Activated CD4-positive, alpha-beta T cell treated with anti-CD3 and anti-CD28 coated beads for 36 hours (primary cell): Measurements from ENCODE around the gene AMMECR1. TPM values are rescaled to one million over a fixed set of nuclear protein-coding genes. Genes with fewer than 3 reads are reported as not detected.

Experiments
- ATAC-seq: fragments of 200-7000 bp; cut with Tn5 transposase; one replicate; pipeline ENCODE4 v1.10.0; 2021; ENCODE audit warnings: mild to moderate bottlenecking, moderate library complexity
- CTCF ChIA-PET: fragments of 350-600 bp; sonication (Branson Sonifier 250); formaldehyde crosslinking; loops from one replicate; lab custom pipeline; 2021; ENCODE audit warnings: antibody characterized with exemption; lab: Charles Lee
- POLR2A ChIA-PET: fragments of 350-600 bp; sonication (Branson Sonifier 250); formaldehyde crosslinking; loops from one replicate; lab custom pipeline; 2021; ENCODE audit warnings: antibody characterized with exemption, inconsistent platforms; lab: Charles Lee
- DNase-seq: peaks from one replicate; pipeline ENCODE4 v3.0.0-alpha.2; 2020
- H3K27ac Mint-ChIP-seq: one replicate; pipeline ENCODE4 v1.8.0; 2021; ENCODE audit warnings: mixed read lengths
- H3K27me3 Mint-ChIP-seq: one replicate; pipeline ENCODE4 v1.8.0; 2021; ENCODE audit warnings: mixed read lengths
- H3K36me3 Mint-ChIP-seq: one replicate; pipeline ENCODE4 v1.8.0; 2021; ENCODE audit warnings: low read depth, mixed read lengths
- H3K4me1 Mint-ChIP-seq: one replicate; pipeline ENCODE4 v1.8.0; 2021; ENCODE audit warnings: mixed read lengths
- H3K4me3 Mint-ChIP-seq: one replicate; pipeline ENCODE4 v1.8.0; 2021; ENCODE audit warnings: mild to moderate bottlenecking, moderate library complexity, mixed read lengths
- H3K9me3 Mint-ChIP-seq: one replicate; pipeline ENCODE4 v1.8.0; 2021; ENCODE audit warnings: low read depth, mixed read lengths
- intact Hi-C, 2 experiments: fragments of 100-400 bp; cut with DNase I in 1 of 2; cut with micrococcal nuclease in 1 of 2; formaldehyde crosslinking; loops; one replicate each; pipeline versions ENCODE4 v1.14.2 to v1.15.1; 2022 to 2024; cut with DNase I, micrococcal nuclease
- total RNA-seq, 2 experiments: library from RNA; stranded (reverse); gene quantifications; one replicate each; pipeline ENCODE4 v1.2.3, GENCODE V29; 2021

Gene AMMECR1
- total RNA-seq, 2 experiments from 2014 or later: 6.9 to 7.6 TPM

DNA sequence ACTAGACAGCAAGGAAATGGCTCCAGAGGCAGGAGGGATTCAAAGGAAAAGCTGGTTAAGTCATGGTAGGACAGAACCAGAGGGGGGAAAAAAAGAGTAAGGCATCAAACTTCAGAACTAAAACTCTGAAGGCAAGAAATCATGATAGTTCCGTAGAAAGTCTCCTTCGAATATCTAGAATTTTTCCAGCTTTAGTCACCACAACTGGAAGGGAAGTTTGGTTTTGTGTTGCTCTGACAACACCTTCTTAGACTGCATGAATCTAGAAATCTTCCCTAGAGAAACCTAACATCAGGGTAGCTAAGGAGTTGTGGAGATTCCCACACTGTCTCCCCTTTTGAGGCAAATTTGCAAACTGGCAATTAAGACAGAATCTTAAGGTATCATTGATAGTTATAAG lies 33.7 kb downstream of the AMMECR1 start:
- POLR2A ChIA-PET: no interaction called here
- no peak overlapping the region for H3K27ac Mint-ChIP-seq
- intact Hi-C loops: no loop called here
- H3K36me3 Mint-ChIP-seq: peaks cover 8% of the 10 kb centered on the region
- CTCF ChIA-PET: interaction anchor here (0.7 kb wide), 1 partner anchor 131 kb away, joined by 3 read pairs; no protein-coding TSS in a partner anchor
- DNase-seq: no peak
- H3K9me3 Mint-ChIP-seq: peaks cover 3% of the 10 kb centered on the region
- no peak overlapping the region for H3K4me3 Mint-ChIP-seq
- no peak for ATAC-seq
- H3K4me1 Mint-ChIP-seq: peaks cover 26% of the 10 kb centered on the region
- no peaks in the 10 kb centered on the region for H3K27me3 Mint-ChIP-seq

DNA sequence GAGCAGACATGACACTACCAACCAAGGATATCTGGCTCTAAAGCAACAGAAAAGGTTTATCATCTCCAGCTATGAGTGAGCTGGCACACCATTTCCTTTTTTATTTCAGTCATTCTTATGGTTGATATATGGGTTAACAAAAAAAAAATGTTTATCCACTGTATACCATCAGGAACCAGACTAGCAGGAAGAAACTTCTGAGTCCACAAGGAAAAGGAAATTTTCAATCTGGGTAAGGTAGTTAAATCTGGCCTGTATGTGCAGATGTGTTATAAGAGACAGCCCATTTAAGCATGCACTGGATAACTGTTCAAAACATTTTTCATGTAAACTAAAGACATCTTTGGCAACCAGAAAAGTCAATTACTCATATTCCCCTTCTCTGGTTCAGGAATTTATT lies 35.0 kb downstream of the AMMECR1 start:
- peaks cover 8% of the 10 kb centered on the region for H3K36me3 Mint-ChIP-seq
- H3K4me1 Mint-ChIP-seq: peaks cover 24% of the 10 kb centered on the region
- H3K27ac Mint-ChIP-seq: no peak overlapping the region
- ChIA-PET POLR2A (no interaction called here), CTCF (no interaction called here)
- intact Hi-C loops: no loop called here
- H3K4me3 Mint-ChIP-seq: no peak overlapping the region
- peaks cover 3% of the 10 kb centered on the region for H3K9me3 Mint-ChIP-seq
- no peak for DNase-seq
- ATAC-seq: no peak
- no peaks in the 10 kb centered on the region for H3K27me3 Mint-ChIP-seq

- intact Hi-C loops: no loop called here
- peaks cover 3% of the 10 kb centered on the region for H3K9me3 Mint-ChIP-seq
- no peak overlapping the region for H3K4me3 Mint-ChIP-seq
- no peak overlapping the region for H3K27ac Mint-ChIP-seq
- peaks cover 4% of the 10 kb centered on the region for H3K36me3 Mint-ChIP-seq
- no peaks in the 10 kb centered on the region for H3K27me3 Mint-ChIP-seq
- ATAC-seq: no peak
- peaks cover 24% of the 10 kb centered on the region for H3K4me1 Mint-ChIP-seq
- DNase-seq: no peak
- ChIA-PET POLR2A (no interaction called here), CTCF (no interaction called here)
Observed at GRCh38 chrX:110281377-110281776, 36.5 kb downstream of the AMMECR1 start.

DNA sequence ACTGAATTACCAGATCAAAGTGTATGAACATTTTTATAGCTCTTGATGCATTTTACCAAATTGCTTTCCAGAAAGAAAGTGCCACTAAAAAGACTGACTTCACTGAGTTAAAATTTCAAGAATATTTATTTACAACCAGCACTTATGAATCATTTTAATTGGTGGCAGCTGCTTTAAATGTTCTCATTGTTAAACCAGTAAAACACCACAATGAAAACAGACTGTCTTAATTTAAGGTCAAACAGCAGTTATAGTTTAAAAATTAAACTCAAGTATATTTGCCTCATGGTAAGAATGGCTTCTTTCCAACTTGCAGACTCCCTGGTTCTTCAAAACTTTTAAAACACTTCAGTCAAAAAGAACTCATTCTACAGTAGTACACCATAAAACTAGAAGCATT lies 36.9 kb downstream of the AMMECR1 start:
- no peaks in the 10 kb centered on the region for H3K27me3 Mint-ChIP-seq
- intact Hi-C loops: no loop called here
- DNase-seq: no peak
- peaks cover 3% of the 10 kb centered on the region for H3K9me3 Mint-ChIP-seq
- H3K4me1 Mint-ChIP-seq: peaks cover 23% of the 10 kb centered on the region
- H3K27ac Mint-ChIP-seq: no peak overlapping the region
- no peak for ATAC-seq
- H3K36me3 Mint-ChIP-seq: peaks cover 4% of the 10 kb centered on the region
- ChIA-PET CTCF (no interaction called here), POLR2A (no interaction called here)
- no peak overlapping the region for H3K4me3 Mint-ChIP-seq

DNA sequence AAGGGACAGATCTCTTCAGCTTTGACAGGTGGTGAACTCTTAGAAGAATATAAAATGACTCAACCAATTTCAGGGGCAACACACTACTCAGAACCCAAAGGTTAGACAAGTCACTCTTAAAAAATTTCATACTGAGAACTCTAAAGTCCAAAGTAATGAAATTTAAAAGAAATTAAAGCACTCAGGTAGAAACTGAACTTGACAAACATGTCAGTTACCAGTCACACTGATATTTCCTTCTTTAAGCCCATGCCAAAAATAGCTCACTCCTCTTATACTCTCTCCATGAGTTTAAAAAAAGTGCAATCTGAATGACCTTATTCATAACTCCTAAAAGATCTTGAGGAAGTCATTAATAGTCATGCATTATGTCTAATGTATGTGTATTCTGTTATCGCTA lies 40.3 kb downstream of the AMMECR1 start:
- no peak for DNase-seq
- peak; percentile 16 for ATAC-seq
- Mint-ChIP-seq H3K27ac (no peak overlapping the region), H3K9me3 (no peaks in the 10 kb centered on the region), H3K36me3 (peaks cover 1% of the 10 kb centered on the region), H3K27me3 (no peaks in the 10 kb centered on the region), H3K4me3 (no peak overlapping the region), H3K4me1 (peaks cover 26% of the 10 kb centered on the region)
- intact Hi-C loops: no loop called here
- CTCF ChIA-PET: interaction anchor here (0.6 to 1.6 kb wide), 3 partner anchors 16 to 795 kb away, joined by 3 to 4 read pairs (median 4); no protein-coding TSS in a partner anchor
- POLR2A ChIA-PET: interaction anchor here (0.6 kb wide), 2 partner anchors 113 to 255 kb away, joined by 3 to 4 read pairs; no protein-coding TSS in a partner anchor

GRCh38 chrX:110276778-110277177 lies 41.1 kb downstream of the AMMECR1 start:
- ChIA-PET CTCF (no interaction called here), POLR2A (no interaction called here)
- DNase-seq (no peak), ATAC-seq (no peak)
- intact Hi-C loops: no loop called here
- no peaks in the 10 kb centered on the region for H3K27me3 Mint-ChIP-seq
- H3K9me3 Mint-ChIP-seq: no peaks in the 10 kb centered on the region
- H3K36me3 Mint-ChIP-seq: peaks cover 1% of the 10 kb centered on the region
- H3K4me3 Mint-ChIP-seq: no peak overlapping the region
- peaks cover 24% of the 10 kb centered on the region for H3K4me1 Mint-ChIP-seq
- no peak overlapping the region for H3K27ac Mint-ChIP-seq

DNA sequence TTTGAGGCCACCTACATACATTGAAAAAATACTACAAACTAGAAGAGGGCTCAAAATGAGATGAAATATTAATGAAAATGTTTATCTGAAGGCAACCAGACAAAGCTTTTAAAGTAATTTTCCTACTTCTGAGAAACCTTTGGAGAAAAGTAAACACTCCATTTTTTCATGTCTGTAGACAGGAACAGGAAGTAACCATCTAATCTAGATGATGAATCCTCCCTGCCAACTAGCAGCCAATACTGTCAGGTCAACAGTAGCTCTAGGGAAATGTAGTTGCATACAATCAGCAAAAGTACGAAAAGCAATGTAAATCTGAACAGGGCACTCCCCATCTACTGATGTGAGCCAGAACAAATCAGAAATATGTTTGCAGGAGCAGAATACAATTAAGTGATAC lies 49.0 kb downstream of the AMMECR1 start:
- ChIA-PET CTCF (no interaction called here), POLR2A (no interaction called here)
- H3K27me3 Mint-ChIP-seq: no peaks in the 10 kb centered on the region
- peaks cover 40% of the 10 kb centered on the region for H3K4me1 Mint-ChIP-seq
- ATAC-seq (no peak), DNase-seq (no peak)
- H3K36me3 Mint-ChIP-seq: peaks cover 2% of the 10 kb centered on the region
- no peak overlapping the region for H3K4me3 Mint-ChIP-seq
- peak overlapping the region; percentile 15 for H3K27ac Mint-ChIP-seq
- H3K9me3 Mint-ChIP-seq: no peaks in the 10 kb centered on the region
- intact Hi-C loops: loop anchor here (5.0 to 10.0 kb wide), 3 partner anchors 46 to 102 kb away; partner anchors contain the start of gene AMMECR1 (in 1 of the 2)

DNA sequence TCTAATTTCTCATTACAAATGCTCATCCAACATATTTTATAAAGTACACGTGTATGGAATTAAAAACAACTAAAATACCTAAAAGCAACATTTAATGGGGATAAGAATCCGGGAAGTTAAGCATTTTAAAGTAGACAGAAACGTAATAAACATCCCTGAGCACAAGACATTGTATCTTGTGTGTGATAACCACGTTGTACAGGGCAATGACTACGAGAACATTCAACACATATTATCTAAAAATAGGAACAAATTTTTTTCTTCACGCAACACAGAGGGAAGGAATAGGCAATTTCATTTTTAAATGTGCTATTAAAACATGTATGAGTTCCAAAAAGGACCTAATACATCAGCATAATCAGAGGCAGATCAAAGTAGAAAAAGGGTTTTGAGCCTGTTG lies 49.5 kb downstream of the AMMECR1 start:
- CTCF ChIA-PET: no interaction called here
- Mint-ChIP-seq H3K4me1 (peaks cover 41% of the 10 kb centered on the region), H3K27me3 (no peaks in the 10 kb centered on the region), H3K36me3 (peaks cover 2% of the 10 kb centered on the region), H3K4me3 (no peak overlapping the region), H3K27ac (peak overlapping the region; percentile 74), H3K9me3 (no peaks in the 10 kb centered on the region)
- ATAC-seq: no peak
- POLR2A ChIA-PET: no interaction called here
- no peak for DNase-seq
- intact Hi-C loops: loop anchor here (5.0 to 10.0 kb wide), 3 partner anchors 46 to 101 kb away; partner anchors contain the start of gene AMMECR1 (in 1 of the 2)

- ChIA-PET CTCF (no interaction called here), POLR2A (no interaction called here)
- Mint-ChIP-seq H3K4me1 (peaks cover 38% of the 10 kb centered on the region), H3K4me3 (no peak overlapping the region), H3K27me3 (no peaks in the 10 kb centered on the region), H3K9me3 (no peaks in the 10 kb centered on the region), H3K36me3 (peaks cover 2% of the 10 kb centered on the region), H3K27ac (peak overlapping the region; percentile 74)
- no peak for ATAC-seq
- DNase-seq: no peak
- intact Hi-C loops: loop anchor here (5.0 to 10.0 kb wide), 3 partner anchors 47 to 101 kb away; partner anchors contain the start of gene AMMECR1 (in 1 of the 2)
Observed at GRCh38 chrX:110267874-110268273, 50.0 kb downstream of the AMMECR1 start.

GRCh38 chrX:110265661-110266060 lies 52.2 kb downstream of the AMMECR1 start:
- Mint-ChIP-seq H3K36me3 (peaks cover 4% of the 10 kb centered on the region), H3K4me1 (peaks cover 34% of the 10 kb centered on the region), H3K27ac (no peak overlapping the region), H3K4me3 (no peak overlapping the region), H3K9me3 (no peaks in the 10 kb centered on the region), H3K27me3 (no peaks in the 10 kb centered on the region)
- ChIA-PET CTCF (no interaction called here), POLR2A (no interaction called here)
- no peak for DNase-seq
- no peak for ATAC-seq
- intact Hi-C loops: loop anchor here (5.0 to 10.0 kb wide), 3 partner anchors 49 to 98 kb away; partner anchors contain the start of gene AMMECR1 (in 1 of the 2)

DNA sequence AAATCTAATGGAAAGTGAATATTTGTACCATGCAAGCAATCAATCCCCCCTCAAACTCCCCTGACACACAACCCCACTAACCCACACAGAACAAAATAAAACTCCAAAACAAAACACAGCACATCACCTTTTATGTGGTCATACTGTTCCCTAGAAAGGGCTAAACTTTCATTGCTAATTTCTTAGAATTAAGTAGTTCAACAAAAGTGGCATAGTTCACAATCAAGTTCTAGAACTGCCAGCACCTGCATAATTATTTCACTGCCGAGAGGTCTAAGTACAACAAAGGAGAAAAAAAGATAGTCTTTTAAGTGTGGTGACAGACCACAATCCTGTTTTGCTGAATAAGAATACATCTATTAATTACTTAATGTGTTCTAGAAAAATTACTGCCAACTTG lies 58.8 kb downstream of the AMMECR1 start:
- Mint-ChIP-seq H3K9me3 (no peaks in the 10 kb centered on the region), H3K4me1 (peaks cover 17% of the 10 kb centered on the region), H3K27me3 (no peaks in the 10 kb centered on the region), H3K36me3 (peaks cover 2% of the 10 kb centered on the region), H3K4me3 (no peak overlapping the region), H3K27ac (no peak overlapping the region)
- DNase-seq (no peak), ATAC-seq (no peak)
- CTCF ChIA-PET: no interaction called here
- POLR2A ChIA-PET: no interaction called here
- intact Hi-C loops: no loop called here

DNA sequence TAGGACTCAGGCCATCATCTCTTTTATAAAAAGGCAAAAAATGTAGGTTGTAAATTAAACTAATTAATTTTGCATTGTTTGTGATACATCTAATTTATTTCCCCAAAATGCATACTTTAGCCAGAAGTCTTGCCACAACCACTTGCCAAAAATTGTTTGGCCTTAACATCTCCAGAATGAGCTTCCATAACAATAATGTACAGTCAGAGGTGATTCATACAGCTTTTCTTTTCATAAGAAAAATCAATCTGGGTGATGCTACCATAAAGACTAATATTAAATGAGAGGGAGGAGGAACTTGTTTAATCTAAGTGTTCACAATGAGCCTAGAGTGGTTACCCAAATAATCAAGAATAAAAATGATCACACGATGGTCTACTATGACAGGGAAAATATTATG lies 59.3 kb downstream of the AMMECR1 start:
- no peak for ATAC-seq
- H3K9me3 Mint-ChIP-seq: no peaks in the 10 kb centered on the region
- CTCF ChIA-PET: no interaction called here
- no peak overlapping the region for H3K27ac Mint-ChIP-seq
- no peak overlapping the region for H3K4me3 Mint-ChIP-seq
- DNase-seq: no peak
- POLR2A ChIA-PET: no interaction called here
- H3K4me1 Mint-ChIP-seq: peaks cover 15% of the 10 kb centered on the region
- peaks cover 2% of the 10 kb centered on the region for H3K36me3 Mint-ChIP-seq
- intact Hi-C loops: no loop called here
- H3K27me3 Mint-ChIP-seq: no peaks in the 10 kb centered on the region
